SK-N-SH (cell line): ENCODE data around the gene RASL12. TPM values are rescaled to one million over a fixed set of nuclear protein-coding genes. Genes with fewer than 3 reads are reported as not detected.

Experiments used
- CTCF ChIA-PET: fragments of 300-600, 350-600 bp; formaldehyde crosslinking; extraction: SDS; loops from one replicate; lab custom pipeline; 2021; lab: Yijun Ruan, JAX
- POLR2A ChIA-PET: fragments of 350-600 bp; sonication (Branson Sonifier 250); formaldehyde crosslinking; extraction: SDS; loops from one replicate; lab custom pipeline; 2020; ENCODE audit warnings: antibody characterized with exemption, inconsistent platforms; lab: Yijun Ruan, JAX
- DNase-seq: peaks from one replicate; pipeline ENCODE4 v3.0.0; 2012
- H2AFZ ChIP-seq: fragments of 200-600 bp; sonication (generic); 2 replicates; pipeline ENCODE4 v1.8.1; 2016; ENCODE audit warnings: antibody characterized with exemption, mild to moderate bottlenecking, low read depth
- H3F3A ChIP-seq: fragments of 200-600 bp; sonication (generic); replicated peaks from 2 replicates; pipeline ENCODE3; 2016; ENCODE audit warnings: antibody characterized with exemption, mild to moderate bottlenecking; ENCODE audit not compliant: insufficient read depth
- H3K27ac ChIP-seq, 2 experiments: fragments of 200-500 bp in 1 of 2; fragments of 200-600 bp in 1 of 2; sonication (Bioruptor generic) in 1 of 2; sonication (generic), shearing (Covaris generic) in 1 of 2; 2 replicates each; pipeline versions ENCODE4 v1.5.1 to v1.6.1; 2014 to 2016; ENCODE audit warnings: low read depth in 2 of 2, inconsistent platforms in 1 of 2, low read length in 1 of 2, mild to moderate bottlenecking in 1 of 2, mixed read lengths in 1 of 2
- H3K27me3 ChIP-seq: fragments of 200-600 bp; sonication (generic), shearing (Covaris generic); 2 replicates; pipeline ENCODE4 v1.6.1; 2016; ENCODE audit warnings: mixed run types; ENCODE audit not compliant: insufficient read depth
- H3K36me3 ChIP-seq, 2 experiments: fragments of 200-500 bp in 1 of 2; fragments of 200-600 bp in 1 of 2; sonication (Bioruptor generic) in 1 of 2; sonication (generic) in 1 of 2; replicated peaks in 1 of 2; 2 replicates each; pipeline versions ENCODE3 to v1.5.1; 2014 to 2016; ENCODE audit warnings: low read length in 1 of 2, mild to moderate bottlenecking in 1 of 2; ENCODE audit not compliant: insufficient read depth in 2 of 2, control insufficient read depth in 1 of 2
- H3K4me1 ChIP-seq, 2 experiments: fragments of 200-500 bp in 1 of 2; fragments of 200-600 bp in 1 of 2; sonication (Bioruptor generic) in 1 of 2; sonication (generic), shearing (Covaris generic) in 1 of 2; 2 replicates each; pipeline versions ENCODE4 v1.5.1 to v1.6.1; 2014 to 2016; ENCODE audit warnings: low read depth in 1 of 2, low read length in 1 of 2, mixed run types in 1 of 2; ENCODE audit not compliant: insufficient read depth in 2 of 2, control insufficient read depth in 1 of 2
- H3K4me2 ChIP-seq: fragments of 200-600 bp; sonication (generic), shearing (Covaris generic); 2 replicates; pipeline ENCODE4 v1.6.1; 2017; ENCODE audit warnings: mixed run types
- H3K4me3 ChIP-seq, 2 experiments: fragments of 200-500 bp in 1 of 2; fragments of 200-600 bp in 1 of 2; sonication (Bioruptor generic) in 1 of 2; sonication (generic), shearing (Covaris generic) in 1 of 2; 2 replicates each; pipeline versions ENCODE4 v1.5.1 to v1.8.1; 2014 to 2016; ENCODE audit warnings: low read depth in 2 of 2, inconsistent platforms in 1 of 2, low read length in 1 of 2, mild to moderate bottlenecking in 1 of 2, mixed read lengths in 1 of 2, moderate library complexity in 1 of 2
- H3K79me2 ChIP-seq: fragments of 200-600 bp; sonication (generic); 2 replicates; pipeline ENCODE4 v1.8.1; 2017; ENCODE audit warnings: mild to moderate bottlenecking; ENCODE audit not compliant: insufficient read depth
- H3K9ac ChIP-seq: fragments of 200-600 bp; sonication (generic); 2 replicates; pipeline ENCODE4 v1.6.1; 2017; ENCODE audit warnings: mixed run types
- H3K9me2 ChIP-seq: fragments of 200-600 bp; sonication (generic); 2 replicates; pipeline ENCODE4 v1.6.1; 2017; ENCODE audit warnings: mixed run types
- H3K9me3 ChIP-seq: fragments of 200-600 bp; sonication (generic); 2 replicates; pipeline ENCODE4 v1.6.1; 2017; ENCODE audit warnings: mixed run types, mild to moderate bottlenecking, moderate library complexity
- H4K20me1 ChIP-seq: fragments of 200-600 bp; sonication (generic); 2 replicates; pipeline ENCODE4 v1.6.1; 2017; ENCODE audit warnings: mild to moderate bottlenecking, mixed run types; ENCODE audit not compliant: insufficient read depth
- CHD2 ChIP-seq: fragments of 150-350 bp; IDR thresholded peaks from 2 replicates; pipeline ENCODE4 v1.6.1; 2018; ENCODE audit warnings: low read length; ENCODE audit not compliant: partially characterized antibody
- GABPA ChIP-seq: IDR thresholded peaks from 2 replicates; pipeline ENCODE4 v1.4.0; 2012; ENCODE audit warnings: low read depth, mild to moderate bottlenecking
- RAD21 ChIP-seq: IDR thresholded peaks from 2 replicates; pipeline ENCODE4 v1.6.1; 2012; ENCODE audit warnings: mild to moderate bottlenecking, low read length
- SMC3 ChIP-seq: IDR thresholded peaks from 2 replicates; pipeline ENCODE4 v1.6.1; 2012; ENCODE audit warnings: low read depth, low read length, improper control_type of control experiment
- TEAD4 ChIP-seq: IDR thresholded peaks from 2 replicates; pipeline ENCODE4 v1.4.0; 2012; ENCODE audit warnings: mild to moderate bottlenecking, borderline replicate concordance; ENCODE audit not compliant: insufficient read depth
- WGBS: methylation state at CpG from one replicate; pipeline ENCODE4 v1.1.6; 2017; ENCODE audit warnings: low lambda C conversion rate; 5-methylcytosine and 5-hydroxymethylcytosine counted together
- polyA plus RNA-seq, 3 experiments: library from polyadenylated mRNA; depleted of rRNA; stranded (reverse); fragments of >200 nt; gene quantifications; 2 replicates each; pipeline ENCODE4 v1.2.3, GENCODE V29; 2012

RASL12 gene
- polyA plus RNA-seq, 1 of the 3 experiments (the other 2 are of a cell fraction), result not detected

GRCh38 chr15:65057549-65057940 is 10.2 kb downstream of the RASL12 start:
- no peaks in the 10 kb centered on the region for H4K20me1 ChIP-seq
- no peak overlapping the region for H3K4me2 ChIP-seq

DNA sequence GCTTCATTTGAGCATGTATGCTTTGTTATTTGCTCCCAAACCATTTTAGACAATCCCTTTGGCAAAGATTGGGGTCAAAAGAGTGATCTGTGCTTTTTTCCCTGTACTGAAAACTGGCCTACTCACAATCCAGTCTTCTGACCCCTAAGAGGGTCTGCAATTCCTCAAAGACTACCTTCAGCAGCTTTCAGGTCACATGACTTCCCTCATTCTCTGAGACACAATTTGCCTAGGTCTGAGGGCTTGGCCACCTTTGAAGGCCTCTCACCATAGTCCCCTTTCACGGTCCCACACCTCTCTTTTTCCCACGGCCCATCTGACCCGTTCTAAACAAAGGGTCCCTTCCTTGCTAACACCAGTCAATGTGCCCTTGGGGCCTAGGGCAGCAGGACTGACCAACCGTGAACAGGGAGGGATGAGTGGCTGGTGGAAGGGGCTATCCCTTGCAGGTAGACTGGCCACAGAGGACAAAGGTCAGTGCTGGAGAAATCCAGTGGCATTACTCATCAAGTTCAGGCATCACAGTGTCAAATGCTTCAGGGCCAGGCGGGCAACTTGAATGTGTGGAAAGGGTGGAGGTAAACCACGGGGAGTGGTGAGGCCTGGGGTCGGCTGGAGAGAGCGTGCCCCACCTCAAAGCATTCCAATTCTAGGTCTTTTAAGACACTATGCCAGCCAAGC is 10.8 kb downstream of the RASL12 start:
- no peak overlapping the region for H3K27ac ChIP-seq
- H2AFZ ChIP-seq, result no peak overlapping the region
- H3K4me2 ChIP-seq, result no peak overlapping the region
- ChIA-PET CTCF (interaction anchor here (5.2 to 9.3 kb wide), 4 partner anchors 8 to 44 kb away, joined by 39 to 109 read pairs (median 94); partner anchors contain the start of genes KBTBD13 and RASL12), POLR2A (no interaction called here)
- no peaks in the 10 kb centered on the region for H3K9me3 ChIP-seq
- H3K79me2 ChIP-seq, result no peaks in the 10 kb centered on the region
- DNase-seq, result peak; percentile 12
- no peaks in the 10 kb centered on the region for H3K9me2 ChIP-seq
- TF ChIP-seq CHD2, result no peak
- no peak overlapping the region for H3K9ac ChIP-seq
- 78% methylated on average over 8 of the region's 8 CpGs for WGBS
- H3F3A ChIP-seq, result no peaks in the 10 kb centered on the region
- H4K20me1 ChIP-seq, result no peaks in the 10 kb centered on the region
- no peaks in the 10 kb centered on the region for H3K36me3 ChIP-seq
- H3K4me1 ChIP-seq, result peaks cover 0 to 4% of the 10 kb centered on the region in 2 experiments; a peak in 1 of 4 replicates
- no peaks in the 10 kb centered on the region for H3K27me3 ChIP-seq
- no peak overlapping the region for H3K4me3 ChIP-seq

More at GRCh38 chr15:65057549-65057940, 10.2 kb downstream of the RASL12 start:
- Histone ChIP-seq H3K4me1 (peaks cover 0 to 4% of the 10 kb centered on the region in 2 experiments; a peak in 1 of 4 replicates), H3K9me2 (no peaks in the 10 kb centered on the region), H3K27me3 (no peaks in the 10 kb centered on the region), H2AFZ (no peak overlapping the region), H3K9ac (no peak overlapping the region), H3K79me2 (no peaks in the 10 kb centered on the region), H3K9me3 (no peaks in the 10 kb centered on the region), H3K27ac (no peak overlapping the region), H3K4me3 (no peak overlapping the region), H3F3A (no peaks in the 10 kb centered on the region), H3K36me3 (no peaks in the 10 kb centered on the region)
- TF ChIP-seq TEAD4 (no peak), RAD21 (no peak), GABPA (no peak)
- DNase-seq, result peak; percentile 11
- ChIA-PET CTCF (interaction anchor here (1.3 to 9.3 kb wide), 5 partner anchors 8 to 44 kb away, joined by 4 to 109 read pairs (median 88); partner anchors contain the start of genes KBTBD13 and RASL12), POLR2A (no interaction called here)
- WGBS, result 95% methylated on average over 7 of the region's 8 CpGs

DNA sequence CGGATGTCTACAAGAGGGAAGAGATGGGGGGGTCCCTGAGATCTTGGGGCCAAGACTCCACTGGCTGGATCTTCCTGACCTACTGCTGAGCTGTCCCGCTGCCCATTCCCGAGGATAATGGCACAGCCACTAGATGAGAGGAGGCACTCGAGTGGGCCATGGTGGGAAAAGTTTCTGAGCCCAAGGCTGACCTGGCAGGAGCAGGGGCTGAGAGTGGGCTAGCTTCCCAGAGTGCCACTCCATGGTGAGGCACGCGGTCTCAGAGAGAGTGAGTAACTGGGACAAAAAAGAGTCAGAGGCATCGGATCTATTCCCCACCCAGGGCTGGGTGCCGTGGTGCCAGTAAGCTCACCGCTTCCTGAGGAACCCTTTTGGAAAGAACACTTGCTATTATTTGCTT is 11.7 kb downstream of the RASL12 start:
- H3K79me2 ChIP-seq, result no peaks in the 10 kb centered on the region
- no peaks in the 10 kb centered on the region for H4K20me1 ChIP-seq
- no peaks in the 10 kb centered on the region for H3K27me3 ChIP-seq
- no peak for TF ChIP-seq SMC3
- no peak for TF ChIP-seq RAD21
- TF ChIP-seq, all 33 proteins: peak for 0
- H3F3A ChIP-seq, result no peaks in the 10 kb centered on the region
- H3K9me3 ChIP-seq, result no peaks in the 10 kb centered on the region
- H3K9ac ChIP-seq, result no peak overlapping the region
- WGBS, result 76% methylated on average over 7 of the region's 9 CpGs
- POLR2A ChIA-PET, result no interaction called here
- H3K9me2 ChIP-seq, result no peaks in the 10 kb centered on the region
- no peak overlapping the region for H3K4me2 ChIP-seq
- H2AFZ ChIP-seq, result no peak overlapping the region
- peaks cover 0 to 4% of the 10 kb centered on the region in 2 experiments; a peak in 1 of 4 replicates for H3K4me1 ChIP-seq
- no peaks in the 10 kb centered on the region for H3K36me3 ChIP-seq
- no peak overlapping the region for H3K4me3 ChIP-seq
- no peak overlapping the region for H3K27ac ChIP-seq
- DNase-seq, result peak; percentile 9
- CTCF ChIA-PET, result interaction anchor here (0.9 to 9.3 kb wide), 6 partner anchors 9 to 64 kb away, joined by 3 to 109 read pairs (median 64); partner anchors contain the start of genes KBTBD13 and RASL12
